Measurements from ENCODE around the gene KCTD1. TPM values are rescaled to one million over a fixed set of nuclear protein-coding genes. Genes with fewer than 3 reads are reported as not detected.

KCTD1 gene
- total and polyA plus RNA-seq, 2 donors (not counting 1 experiment from before 2014, with no cell fraction given): 2.3 to 5.0 TPM

- no peak overlapping the region for H3K9ac ChIP-seq (ENCODE audit: low read length)
- DNase-seq (no peak), ATAC-seq (ENCODE audit: low read depth) (no peak)
- POLR2A ChIA-PET: no interaction called here
- H4K20me1 ChIP-seq (ENCODE audit: control insufficient read depth, insufficient read depth, low read length, poor library complexity, severe bottlenecking): no peaks in the 10 kb centered on the region
- intact Hi-C loops (cut with micrococcal nuclease): no loop called here
- no peaks in the 10 kb centered on the region for H3K79me2 ChIP-seq (ENCODE audit: control insufficient read depth, insufficient read depth, low read length)
- CTCF ChIA-PET: no interaction called here
- Mint-ChIP-seq H3K9me3 (ENCODE audit: insufficient read depth) (no peaks in the 10 kb centered on the region), H3K27ac (no peak overlapping the region), H3K4me1 (peaks cover 7% of the 10 kb centered on the region), H3K4me3 (no peak overlapping the region), H3K27me3 (peaks cover 11% of the 10 kb centered on the region)
- H3K27ac ChIP-seq (ENCODE audit: low read length in 2 of 2): no peak overlapping the region
- H3K36me3 ChIP-seq (replicated peaks in 1 of 2; ENCODE audit: control extremely low read depth in 1 of 2, control insufficient read depth in 1 of 2, extremely low read depth in 1 of 2, insufficient read depth in 2 of 2, low read length in 1 of 2): no peaks in the 10 kb centered on the region
- H3K4me1 ChIP-seq (ENCODE audit: control insufficient read depth in 2 of 2, insufficient read depth in 2 of 2, low read length in 2 of 2): peaks cover 0 to 13% of the 10 kb centered on the region in 2 donors
- H3K27me3 ChIP-seq (replicated peaks in 1 of 4; ENCODE audit: control extremely low read depth in 1 of 4, control insufficient read depth in 3 of 4, insufficient read depth in 4 of 4, low read length in 3 of 4): peaks cover 0 to 11% (median 0%) of the 10 kb centered on the region in 4 experiments
- TF ChIP-seq EZH2 (IDR thresholded peaks at IDR 0.05; ENCODE audit: borderline replicate concordance, insufficient read depth, low read depth, low read length, poor library complexity, severe bottlenecking) (no peak), CTCF (IDR thresholded peaks at IDR 0.05) (no peak)
- H3K4me2 ChIP-seq (replicated peaks; ENCODE audit: low read depth, low read length, poor library complexity, severe bottlenecking): no peak overlapping the region
- H2AFZ ChIP-seq (ENCODE audit: insufficient read depth, low read depth, low read length, poor library complexity, severe bottlenecking): no peak overlapping the region
- H3K4me3 ChIP-seq (ENCODE audit: control extremely low read depth in 1 of 5, extremely low read depth in 1 of 5, insufficient read depth in 1 of 5, low read depth in 2 of 5, low read length in 4 of 5): no peak overlapping the region
- 95% methylated on average over 10 of the region's 11 CpGs for WGBS (ENCODE audit: insufficient coverage)
- no peaks in the 10 kb centered on the region for H3K9me3 ChIP-seq (ENCODE audit: control extremely low read depth in 1 of 3, control insufficient read depth in 2 of 3, insufficient read depth in 1 of 3, low read length in 2 of 3)
Measured at GRCh38 chr18:26436176-26437051, 111.9 kb downstream of the KCTD1 start.

DNA sequence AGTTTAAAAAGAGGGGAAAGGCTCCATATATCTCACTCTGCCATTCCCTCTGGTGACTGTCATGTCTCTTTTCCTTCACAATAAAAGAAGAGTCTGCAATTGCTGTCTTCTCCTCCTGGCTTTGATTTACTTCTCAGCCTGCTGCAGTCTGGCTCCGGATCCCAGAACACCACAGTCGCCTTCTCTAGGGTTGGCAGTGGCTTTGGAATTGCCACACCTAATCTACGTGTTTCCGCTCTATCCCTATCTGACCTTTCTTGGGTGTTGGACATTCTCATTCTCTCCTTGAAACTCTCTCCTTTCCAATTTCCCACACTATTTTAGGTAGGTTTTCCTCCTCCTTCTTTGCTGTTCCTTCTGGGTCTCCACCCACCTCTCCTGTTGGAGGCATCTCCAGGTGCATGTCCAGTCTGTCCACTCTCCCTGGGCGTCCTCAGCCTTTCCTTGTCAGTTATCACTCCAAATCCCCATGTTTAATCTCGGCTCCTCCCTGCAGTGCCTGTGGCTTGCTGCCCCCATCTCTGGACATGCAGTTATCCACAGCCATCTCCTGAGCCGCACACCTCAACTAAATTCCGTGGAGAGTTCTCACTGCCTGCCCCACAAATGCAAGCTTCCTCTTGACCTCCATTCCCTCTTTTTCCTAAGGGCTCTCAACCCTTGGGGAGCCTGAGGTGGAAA is 112.8 kb downstream of the KCTD1 start:
- ATAC-seq (ENCODE audit: low read depth) (no peak), DNase-seq (no peak)
- intact Hi-C loops (cut with micrococcal nuclease): no loop called here
- H3K4me1 ChIP-seq (ENCODE audit: control insufficient read depth in 2 of 2, insufficient read depth in 2 of 2, low read length in 2 of 2): peaks cover 0 to 13% of the 10 kb centered on the region in 2 donors
- Mint-ChIP-seq H3K9me3 (ENCODE audit: insufficient read depth) (peaks cover 3% of the 10 kb centered on the region), H3K4me3 (no peak overlapping the region), H3K27ac (no peak overlapping the region), H3K4me1 (peaks cover 7% of the 10 kb centered on the region), H3K27me3 (peaks cover 11% of the 10 kb centered on the region)
- WGBS (ENCODE audit: insufficient coverage): 98% methylated on average over 8 of the region's 8 CpGs
- H3K4me2 ChIP-seq (replicated peaks; ENCODE audit: low read depth, low read length, poor library complexity, severe bottlenecking): no peak overlapping the region
- peaks cover 0 to 11% (median 0%) of the 10 kb centered on the region in 4 experiments for H3K27me3 ChIP-seq (replicated peaks in 1 of 4; ENCODE audit: control extremely low read depth in 1 of 4, control insufficient read depth in 3 of 4, insufficient read depth in 4 of 4, low read length in 3 of 4)
- no peaks in the 10 kb centered on the region for H4K20me1 ChIP-seq (ENCODE audit: control insufficient read depth, insufficient read depth, low read length, poor library complexity, severe bottlenecking)
- H3K36me3 ChIP-seq (replicated peaks in 1 of 2; ENCODE audit: control extremely low read depth in 1 of 2, control insufficient read depth in 1 of 2, extremely low read depth in 1 of 2, insufficient read depth in 2 of 2, low read length in 1 of 2): no peaks in the 10 kb centered on the region
- TF ChIP-seq EZH2 (IDR thresholded peaks at IDR 0.05; ENCODE audit: borderline replicate concordance, insufficient read depth, low read depth, low read length, poor library complexity, severe bottlenecking) (no peak), CTCF (IDR thresholded peaks at IDR 0.05) (no peak)
- no peak overlapping the region for H2AFZ ChIP-seq (ENCODE audit: insufficient read depth, low read depth, low read length, poor library complexity, severe bottlenecking)
- H3K9me3 ChIP-seq (ENCODE audit: control extremely low read depth in 1 of 3, control insufficient read depth in 2 of 3, insufficient read depth in 1 of 3, low read length in 2 of 3): no peaks in the 10 kb centered on the region
- no peak overlapping the region for H3K9ac ChIP-seq (ENCODE audit: low read length)
- H3K4me3 ChIP-seq (ENCODE audit: control extremely low read depth in 1 of 5, extremely low read depth in 1 of 5, insufficient read depth in 1 of 5, low read depth in 2 of 5, low read length in 4 of 5): no peak overlapping the region
- CTCF ChIA-PET: no interaction called here
- H3K27ac ChIP-seq (ENCODE audit: low read length in 2 of 2): no peak overlapping the region
- no peaks in the 10 kb centered on the region for H3K79me2 ChIP-seq (ENCODE audit: control insufficient read depth, insufficient read depth, low read length)
- POLR2A ChIA-PET: no interaction called here

Measured in B cell (primary cell).